ENCODE measurements around the gene ADGRL2. TPM values are rescaled to one million over a fixed set of nuclear protein-coding genes. Genes with fewer than 3 reads are reported as not detected.

The ADGRL2 gene
- total and polyA plus RNA-seq, 9 of the 15 experiments (the other 6 are each of a cell fraction or from before 2014, with no cell fraction given), result 0.03 to 0.15 (median 0.13) TPM; not detected in 6

- ChIA-PET POLR2A (no interaction called here), CTCF (ENCODE audit: low intra/inter-chr PET ratio) (no interaction called here)
- Histone ChIP-seq H3K9ac (ENCODE audit: insufficient read depth in 1 of 2, low read depth in 2 of 2, low read length in 2 of 2) (no peak overlapping the region), H3K79me2 (ENCODE audit: control insufficient read depth, insufficient read depth, low read length) (no peaks in the 10 kb centered on the region), H3K4me1 (replicated peaks in 1 of 2; ENCODE audit: control insufficient read depth in 2 of 2, insufficient read depth in 2 of 2, low read length in 2 of 2) (no peaks in the 10 kb centered on the region), H4K20me1 (replicated peaks; ENCODE audit: control insufficient read depth, insufficient read depth, low read length) (no peaks in the 10 kb centered on the region), H3K27ac (ENCODE audit: extremely low read depth, low read depth, low read length) (no peak overlapping the region), H3K4me2 (ENCODE audit: insufficient read depth, low read length) (no peak overlapping the region), H3K9me1 (ENCODE audit: control insufficient read depth, insufficient read depth, low read length) (no peaks in the 10 kb centered on the region), H3K27me3 (ENCODE audit: control insufficient read depth in 2 of 2, insufficient read depth in 2 of 2, low read length in 2 of 2) (no peaks in the 10 kb centered on the region), H3K9me3 (replicated peaks; ENCODE audit: control insufficient read depth, insufficient read depth, low read depth, low read length) (no peaks in the 10 kb centered on the region), H2AFZ (ENCODE audit: low read depth, low read length) (no peak overlapping the region), H3K4me3 (no peak overlapping the region), H3K36me3 (ENCODE audit: control insufficient read depth, insufficient read depth, low read length) (no peaks in the 10 kb centered on the region)
- FAIRE-seq, result no peak
- intact Hi-C loops (cut with micrococcal nuclease), result no loop called here
- 0% methylated on average over 1 of the region's 1 CpG for WGBS (ENCODE audit: insufficient coverage, low coverage, missing lambda C conversion rate)
- no TSS peak for BruUV-seq (replicated peaks)
- in situ Hi-C loops (cut with MboI), result no loop called here
- no peak for ATAC-seq
- DNase-seq (ENCODE audit: extremely low read depth in 1 of 4, low spot score in 3 of 4), result no peak
- TF ChIP-seq GABPB1 (CRISPR knock-in tag; IDR thresholded peaks at IDR 0.05), result no peak
- no peak for TF ChIP-seq HNRNPUL1 (IDR thresholded peaks at IDR 0.05; ENCODE audit: low read length)
- no peak for TF ChIP-seq SIN3B (IDR thresholded peaks at IDR 0.05; ENCODE audit: low read depth)
- no peak for TF ChIP-seq MTA3 (IDR thresholded peaks at IDR 0.05; ENCODE audit: borderline replicate concordance)
- no peak for TF ChIP-seq PKNOX1 (IDR thresholded peaks at IDR 0.05)
- no peak for TF ChIP-seq ZNF511 (CRISPR knock-in tag; IDR thresholded peaks at IDR 0.05)
- TF ChIP-seq ZEB2 (IDR thresholded peaks at IDR 0.05), result no peak
- TF ChIP-seq ATF1 (CRISPR knock-in tag; IDR thresholded peaks at IDR 0.05), result no peak
- no peak for TF ChIP-seq ATF1 (tag; IDR thresholded peaks at IDR 0.05)
- no peak for TF ChIP-seq GTF2A2 (tag; IDR thresholded peaks at IDR 0.05)
- TF ChIP-seq RBM15 (IDR thresholded peaks at IDR 0.05; ENCODE audit: insufficient read depth, low read length), result no peak
- no peak for TF ChIP-seq ZNF407 (IDR thresholded peaks at IDR 0.05; ENCODE audit: low read depth)
- TF ChIP-seq DDX20 (tag; IDR thresholded peaks at IDR 0.05; ENCODE audit: low read depth), result no peak
- TF ChIP-seq HCFC1 (IDR thresholded peaks at IDR 0.05; ENCODE audit: low read depth, low read length), result no peak
- TF ChIP-seq BRF1 (IDR thresholded peaks at IDR 0.05; ENCODE audit: borderline replicate concordance, extremely low read depth, insufficient read length), result no peak
- TF ChIP-seq CC2D1A (IDR thresholded peaks at IDR 0.05), result no peak
- no peak for TF ChIP-seq PURB (CRISPR knock-in tag; IDR thresholded peaks at IDR 0.05; ENCODE audit: low read depth)
Observed at GRCh38 chr1:81867235-81867634, 66.5 kb downstream of the ADGRL2 start.
